IMR-90 (cell line): Measurements from ENCODE around the gene MGAT5B. TPM values are rescaled to one million over a fixed set of nuclear protein-coding genes. Genes with fewer than 3 reads are reported as not detected.

Source experiments
- ATAC-seq: fragments of 200-7000 bp; cut with Tn5 transposase; 2 replicates; pipeline ENCODE4 v1.9.1; 2020; ENCODE audit warnings: low read depth, mild to moderate bottlenecking, moderate library complexity
- BruUV-seq: library from RNA; stranded (reverse); fragments of 400-500 nt; replicated peaks from 2 replicates; lab custom pipeline; 2021; lab: Mats Ljungman, UMichigan
- CTCF ChIA-PET: fragments of 300-600 bp; formaldehyde crosslinking; extraction: SDS; loops from one replicate; lab custom pipeline; 2021; ENCODE audit warnings: antibody characterized with exemption; lab: Yijun Ruan, JAX
- POLR2A ChIA-PET: fragments of 300-600 bp; sonication (Branson Sonifier 250); formaldehyde crosslinking; loops from one replicate; lab custom pipeline; 2022; ENCODE audit warnings: antibody characterized with exemption; ENCODE audit not compliant: unreplicated experiment; lab: Charles Lee
- DNase-seq: peaks from one replicate; pipeline ENCODE4 v3.0.0; 2013
- H2AFZ ChIP-seq: replicated peaks from 2 replicates; pipeline ENCODE3; 2013; ENCODE audit warnings: low read length, mild to moderate bottlenecking; ENCODE audit not compliant: poor library complexity
- H2AK5ac ChIP-seq: 2 replicates; pipeline ENCODE4 v1.6.1; 2013; ENCODE audit warnings: low read depth, low read length, inconsistent platforms
- H2AK9ac ChIP-seq: replicated peaks from 2 replicates; pipeline ENCODE3; 2013; ENCODE audit warnings: mild to moderate bottlenecking, low read depth, low read length, moderate library complexity; ENCODE audit not compliant: poor library complexity
- H2BK120ac ChIP-seq: 2 replicates; pipeline ENCODE4 v1.6.1; 2013; ENCODE audit warnings: low read depth, low read length, inconsistent platforms
- H2BK15ac ChIP-seq: 3 replicates; pipeline ENCODE4 v1.6.1; 2013; ENCODE audit warnings: low read depth, low read length, inconsistent platforms
- H2BK20ac ChIP-seq: 2 replicates; pipeline ENCODE4 v1.6.1; 2013; ENCODE audit warnings: low read depth, mild to moderate bottlenecking, inconsistent platforms, low read length, moderate library complexity
- H2BK5ac ChIP-seq: 2 replicates; pipeline ENCODE4 v1.6.1; 2013; ENCODE audit warnings: mild to moderate bottlenecking, low read depth, low read length, inconsistent platforms; ENCODE audit not compliant: poor library complexity, severe bottlenecking
- H3K14ac ChIP-seq: replicated peaks from 2 replicates; pipeline ENCODE4 v1.6.1; 2013; ENCODE audit warnings: low read depth, low read length, inconsistent platforms
- H3K18ac ChIP-seq: 2 replicates; pipeline ENCODE4 v1.6.1; 2013; ENCODE audit warnings: low read depth, low read length, control low read depth
- H3K23ac ChIP-seq: 2 replicates; pipeline ENCODE4 v1.6.1; 2013; ENCODE audit warnings: low read depth, low read length, inconsistent platforms
- H3K27ac ChIP-seq: 2 replicates; pipeline ENCODE4 v1.5.1; 2013; ENCODE audit warnings: mild to moderate bottlenecking, control low read depth, low read length; ENCODE audit not compliant: insufficient read depth
- H3K27me3 ChIP-seq: 2 replicates; pipeline ENCODE4 v1.6.1; 2013; ENCODE audit warnings: low read length; ENCODE audit not compliant: control insufficient read depth, insufficient read depth
- H3K36me3 ChIP-seq: 2 replicates; pipeline ENCODE4 v1.6.1; 2013; ENCODE audit warnings: low read length, mixed read lengths; ENCODE audit not compliant: control insufficient read depth, insufficient read depth
- H3K4ac ChIP-seq: 2 replicates; pipeline ENCODE4 v1.6.1; 2013; ENCODE audit warnings: low read depth, low read length, inconsistent platforms
- H3K4me1 ChIP-seq: 2 replicates; pipeline ENCODE4 v1.6.1; 2013; ENCODE audit warnings: low read length, mixed read lengths; ENCODE audit not compliant: control insufficient read depth, insufficient read depth
- H3K4me2 ChIP-seq: 2 replicates; pipeline ENCODE4 v1.6.1; 2013; ENCODE audit warnings: low read depth, mild to moderate bottlenecking, control low read depth, low read length, moderate library complexity
- H3K4me3 ChIP-seq: 2 replicates; pipeline ENCODE4 v1.5.1; 2013; ENCODE audit warnings: low read depth, mild to moderate bottlenecking, control low read depth, low read length, moderate library complexity; ENCODE audit not compliant: insufficient read depth
- H3K56ac ChIP-seq: 2 replicates; pipeline ENCODE4 v1.6.1; 2013; ENCODE audit warnings: low read length, inconsistent platforms; ENCODE audit not compliant: insufficient read depth; ENCODE audit errors: extremely low read depth
- H3K79me1 ChIP-seq, 2 experiments: 2 replicates each; pipeline ENCODE4 v1.6.1; 2013; ENCODE audit warnings: low read length in 2 of 2, inconsistent platforms in 1 of 2, low read depth in 1 of 2
- H3K9ac ChIP-seq: 2 replicates; pipeline ENCODE4 v1.6.1; 2013; ENCODE audit warnings: low read depth, low read length, control low read depth
- H3K9me1 ChIP-seq: 2 replicates; pipeline ENCODE4 v1.6.1; 2013; ENCODE audit warnings: low read length, inconsistent platforms; ENCODE audit not compliant: insufficient read depth
- H3K9me3 ChIP-seq: 2 replicates; pipeline ENCODE4 v1.6.1; 2013; ENCODE audit warnings: low read length; ENCODE audit not compliant: control insufficient read depth, insufficient read depth
- H4K20me1 ChIP-seq: 2 replicates; pipeline ENCODE4 v1.6.1; 2013; ENCODE audit warnings: low read length, inconsistent platforms; ENCODE audit not compliant: insufficient read depth
- H4K5ac ChIP-seq: 2 replicates; pipeline ENCODE4 v1.6.1; 2013; ENCODE audit warnings: mild to moderate bottlenecking, low read depth, low read length, control low read depth
- H4K8ac ChIP-seq, 2 experiments: 2 replicates each; pipeline ENCODE4 v1.6.1; 2013; ENCODE audit warnings: low read depth in 2 of 2, low read length in 2 of 2, control low read depth in 1 of 2, inconsistent platforms in 1 of 2
- H4K91ac ChIP-seq: 2 replicates; pipeline ENCODE4 v1.6.1; 2013; ENCODE audit warnings: low read depth, low read length, inconsistent platforms; ENCODE audit not compliant: insufficient read depth
- CHD1 ChIP-seq: IDR thresholded peaks from 2 replicates; pipeline ENCODE4 v1.6.1; 2012; ENCODE audit warnings: low read depth, low read length, improper control_type of control experiment
- MAFK ChIP-seq: IDR thresholded peaks from 2 replicates; pipeline ENCODE4 v1.6.1; 2012; ENCODE audit warnings: low read depth, low read length, improper control_type of control experiment
- MAZ ChIP-seq: IDR thresholded peaks from 2 replicates; pipeline ENCODE4 v1.6.1; 2012; ENCODE audit warnings: low read depth, mild to moderate bottlenecking, low read length, improper control_type of control experiment, moderate library complexity, borderline replicate concordance
- POLR2A ChIP-seq: IDR thresholded peaks from 2 replicates; pipeline ENCODE4 v1.6.1; 2012; ENCODE audit warnings: mild to moderate bottlenecking, low read depth, low read length
- WGBS, 2 experiments: methylation state at CpG; one replicate each; pipeline versions ENCODE4 v1.1.5 to v1.1.7; 2013; ENCODE audit warnings: missing lambda C conversion rate in 2 of 2; ENCODE audit not compliant: insufficient read length in 1 of 2; ENCODE audit errors: extremely low coverage in 2 of 2; 5-methylcytosine and 5-hydroxymethylcytosine counted together
- dilution Hi-C: fragments of 300-500 bp; cut with HindIII; formaldehyde crosslinking; loops from one replicate; pipeline ENCODE4 v1.14.3; 2018; ENCODE audit warnings: low sequenced_read_pairs; ENCODE audit not compliant: unreplicated experiment
- in situ Hi-C: fragments of 300-500 bp; cut with MboI; formaldehyde crosslinking; loops from 3 replicates; pipeline ENCODE4 v1.14.3; 2019; ENCODE audit warnings: low sequenced_read_pairs, inconsistent platforms, mixed read lengths
- intact Hi-C: fragments of 100-400 bp; cut with micrococcal nuclease; formaldehyde crosslinking; loops from 2 replicates; pipeline ENCODE4 v1.10.0; 2022
- polyA plus RNA-seq, 3 experiments: library from polyadenylated mRNA; depleted of rRNA; stranded (reverse); fragments of >200 nt; gene quantifications; 2 replicates each; pipeline ENCODE4 v1.2.3, GENCODE V29; 2012; ENCODE audit warnings: low replicate concordance in 1 of 3
- total RNA-seq: library from RNA; depleted of rRNA; stranded (reverse); fragments of >200 nt; gene quantifications from 2 replicates; pipeline ENCODE4 v1.2.3, GENCODE V29; 2012

Gene MGAT5B
- total and polyA plus RNA-seq, 2 of the 4 experiments (the other 2 are of a cell fraction), result 0.54 to 2.0 TPM

DNA sequence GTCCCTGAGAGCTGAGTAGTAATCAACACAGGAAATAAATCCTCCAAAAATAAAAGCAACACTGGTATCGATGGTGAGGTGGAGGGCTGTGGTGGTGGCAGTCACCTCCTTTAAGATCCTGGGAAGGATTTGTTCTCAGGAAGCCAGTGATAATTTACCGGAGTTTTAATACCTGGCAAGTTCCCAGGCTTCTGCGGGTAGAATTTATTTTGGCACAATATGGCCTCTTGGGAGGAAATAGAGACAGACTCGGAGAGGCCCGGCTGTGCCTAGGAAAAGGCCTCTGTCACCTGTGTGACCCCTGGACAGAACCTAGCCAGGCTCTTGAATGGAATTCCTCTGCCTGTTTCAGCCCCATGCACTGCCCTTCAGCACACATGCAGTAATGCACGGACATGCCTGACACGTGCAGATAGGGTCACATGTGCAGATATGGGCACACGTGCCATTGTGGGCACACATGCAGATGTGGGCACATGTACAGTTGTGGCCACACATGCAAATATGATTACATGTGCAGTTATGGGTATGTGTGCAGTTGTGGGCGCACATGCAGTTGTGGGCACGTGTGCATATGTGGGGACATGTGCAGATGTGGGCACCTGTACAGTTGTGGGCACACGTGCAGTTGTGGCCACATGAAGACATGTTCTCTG lies 33.5 kb downstream of the MGAT5B start:
- TF ChIP-seq MAZ (no peak), POLR2A (no peak), CHD1 (no peak), MAFK (no peak)
- ATAC-seq (no peak), DNase-seq (no peak)
- Histone ChIP-seq H4K8ac (no peak overlapping the region), H3K4me2 (no peak overlapping the region), H3K27me3 (peaks cover 4% of the 10 kb centered on the region; the same call in 1 of the 2 replicates), H3K9me1 (no peaks in the 10 kb centered on the region), H3K4me3 (no peak overlapping the region), H3K4ac (no peak overlapping the region), H3K23ac (no peak overlapping the region), H2BK5ac (no peak overlapping the region), H3K9me3 (no peaks in the 10 kb centered on the region), H3K9ac (no peak overlapping the region), H3K36me3 (no peaks in the 10 kb centered on the region), H2BK120ac (no peak overlapping the region), H3K4me1 (no peaks in the 10 kb centered on the region), H3K27ac (no peak overlapping the region), H4K5ac (no peak overlapping the region), H3K18ac (no peak overlapping the region), H4K91ac (no peak overlapping the region), H2AK9ac (no peak overlapping the region), H2AK5ac (no peak overlapping the region), H2BK20ac (no peak overlapping the region), H3K14ac (no peak overlapping the region), H3K56ac (no peak overlapping the region), H4K20me1 (no peaks in the 10 kb centered on the region), H2AFZ (no peak overlapping the region), H3K79me1 (no peaks in the 10 kb centered on the region), H2BK15ac (no peak overlapping the region)
- in situ Hi-C loops (no loop called here), intact Hi-C loops (no loop called here), dilution Hi-C loops (no loop called here)
- no TSS peak for BruUV-seq
- 65% methylated on average over 6 of the region's 11 CpGs; no CpG with 5 or more reads in 1 of the 2 experiments for WGBS, 2 experiments
- CTCF ChIA-PET, result no interaction called here
- POLR2A ChIA-PET, result no interaction called here
